ENCODE data around the gene DBN1. TPM values are rescaled to one million over a fixed set of nuclear protein-coding genes. Genes with fewer than 3 reads are reported as not detected.

The DBN1 gene
- total RNA-seq (96.4 and 102 TPM in 2 replicates), polyA plus RNA-seq (138 and 181 TPM in 2 replicates), polyA minus RNA-seq (ENCODE audit: low replicate concordance) (167 and 256 TPM in 2 replicates)
- 168 and 193 TPM in 2 replicates for polyA plus RNA-seq (2012)

GRCh38 chr5:177473443-177474001 lies at the start of gene DBN1:
DBN1 (minus strand) TSS chr5:177473634; CDS start chr5:177473521, 113 bp downstream.
- peak within 1 kb of the TSS; percentile 75 to 84 (median 82) for H3K4me3 ChIP-seq (replicated peaks in 1 of 4; ENCODE audit: control extremely low read depth in 1 of 4, insufficient read depth in 1 of 4, low read depth in 3 of 4, low read length in 4 of 4)
- peaks cover 13% of the 10 kb centered on the region for H3K36me3 ChIP-seq (ENCODE audit: control insufficient read depth, insufficient read depth, low read length)
- no peaks in the 10 kb centered on the region for H4K20me1 ChIP-seq (ENCODE audit: control insufficient read depth, extremely low read depth, insufficient read depth, low read length)
- TF ChIP-seq EZH2 (IDR thresholded peaks at IDR 0.05; ENCODE audit: low read length, missing control alignments) (no peak), CTCF (conservative IDR thresholded peaks at IDR 0.05 in 1 of 2, IDR thresholded peaks at IDR 0.05 in 1 of 2; ENCODE audit: low read depth in 1 of 2, low read length in 2 of 2) (no peak)
- peak within 1 kb of the TSS; percentile 82 for H3K27ac ChIP-seq (ENCODE audit: insufficient read depth, low read length)
- peak within 1 kb of the TSS; percentile 97 for H3K4me2 ChIP-seq (ENCODE audit: extremely low read depth, insufficient read depth, low read length)
- peaks cover 44% of the 10 kb centered on the region for H3K4me1 ChIP-seq (ENCODE audit: control insufficient read depth, extremely low read depth, insufficient read depth, low read length)
- H3K9me3 ChIP-seq (ENCODE audit: control insufficient read depth, insufficient read depth, low read depth, low read length) = no peaks in the 10 kb centered on the region
- peaks cover 40% of the 10 kb centered on the region for H3K79me2 ChIP-seq (ENCODE audit: control insufficient read depth, insufficient read depth, low read length)
- H3K27me3 ChIP-seq (ENCODE audit: control insufficient read depth, insufficient read depth, low read length) = no peaks in the 10 kb centered on the region
- DNase-seq (ENCODE audit: low read depth in 2 of 2) = peak in 1 of 2 donors; percentile 61
- H3K9ac ChIP-seq (ENCODE audit: insufficient read depth, low read length) = peak within 1 kb of the TSS; percentile 80
- no peak within 1 kb of the TSS for H2AFZ ChIP-seq (ENCODE audit: low read length)

GRCh38 chr5:177520916-177521513 lies 47.6 kb upstream of the DBN1 start:
- peaks cover 24% of the 10 kb centered on the region for H3K36me3 ChIP-seq (ENCODE audit: control insufficient read depth, insufficient read depth, low read length)
- H2AFZ ChIP-seq (ENCODE audit: low read length) = no peak overlapping the region
- DNase-seq (ENCODE audit: low read depth in 2 of 2) = no peak

More at GRCh38 chr5:177520916-177521513, 47.6 kb upstream of the DBN1 start:
- Histone ChIP-seq H3K27me3 (ENCODE audit: control insufficient read depth, insufficient read depth, low read length) (no peaks in the 10 kb centered on the region), H3K9me3 (ENCODE audit: control insufficient read depth, insufficient read depth, low read depth, low read length) (no peaks in the 10 kb centered on the region), H3K27ac (ENCODE audit: insufficient read depth, low read length) (no peak overlapping the region), H4K20me1 (ENCODE audit: control insufficient read depth, extremely low read depth, insufficient read depth, low read length) (no peaks in the 10 kb centered on the region), H3K4me1 (ENCODE audit: control insufficient read depth, extremely low read depth, insufficient read depth, low read length) (peaks cover 6% of the 10 kb centered on the region), H3K4me3 (replicated peaks in 1 of 4; ENCODE audit: control extremely low read depth in 1 of 4, insufficient read depth in 1 of 4, low read depth in 3 of 4, low read length in 4 of 4) (no peak overlapping the region), H3K9ac (ENCODE audit: insufficient read depth, low read length) (no peak overlapping the region), H3K79me2 (ENCODE audit: control insufficient read depth, insufficient read depth, low read length) (peaks cover 11% of the 10 kb centered on the region), H3K4me2 (ENCODE audit: extremely low read depth, insufficient read depth, low read length) (no peak overlapping the region)
- TF ChIP-seq CTCF (conservative IDR thresholded peaks at IDR 0.05 in 1 of 2, IDR thresholded peaks at IDR 0.05 in 1 of 2; ENCODE audit: low read depth in 1 of 2, low read length in 2 of 2) (no peak), EZH2 (IDR thresholded peaks at IDR 0.05; ENCODE audit: low read length, missing control alignments) (no peak)

All from fibroblast of lung (primary cell).